Prostate gland (tissue), 2 donors: ENCODE measurements around the gene CBL.

Experiments used
- POLR2AphosphoS5 ChIP-seq: sonication (generic); formaldehyde crosslinking; IDR thresholded peaks from one replicate; pipeline ENCODE4 v1.6.1; 2017; ENCODE audit warnings: antibody characterized with exemption
- TF ChIP-seq, protein P1 (sequence below), 4 experiments: fragments of 200-600 bp in 2 of 4; fragments of 450-650 bp in 2 of 4; sonication (generic) in 2 of 4; IDR thresholded peaks; 1 replicate in 3 of 4; 2 replicates in 1 of 4; pipeline ENCODE4 v1.5.1; 2016 to 2019; ENCODE audit warnings: antibody characterized with exemption in 4 of 4, mild to moderate bottlenecking in 2 of 4, moderate library complexity in 2 of 4

DNA sequence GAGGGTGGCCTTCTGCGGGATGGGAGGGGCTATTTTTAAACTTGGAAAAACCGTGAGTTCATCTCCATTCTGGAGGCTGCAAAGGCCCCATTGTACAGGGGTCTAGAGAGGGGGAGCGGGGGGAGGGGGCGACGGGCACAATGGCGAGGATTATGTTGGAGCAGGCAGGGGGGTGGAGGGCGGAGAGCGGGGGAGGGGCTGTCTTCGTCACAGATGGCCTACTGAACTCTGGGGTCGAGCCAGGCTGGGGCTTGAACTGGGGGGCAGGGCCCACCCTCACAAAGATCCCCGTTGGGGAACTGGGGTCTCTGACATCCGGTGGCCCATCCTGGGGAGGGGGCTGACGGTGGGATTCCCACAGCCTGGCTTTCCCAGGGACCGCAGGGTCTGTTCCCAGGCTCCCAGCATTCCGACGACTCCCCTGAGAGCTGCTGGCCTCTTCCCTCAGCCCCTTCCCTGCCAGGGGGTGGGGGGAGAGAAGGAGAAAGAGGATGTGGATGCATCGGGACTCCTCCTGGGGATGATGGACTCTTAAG, 114.2 kb downstream of the CBL start:
- TF ChIP-seq, protein P1, sequence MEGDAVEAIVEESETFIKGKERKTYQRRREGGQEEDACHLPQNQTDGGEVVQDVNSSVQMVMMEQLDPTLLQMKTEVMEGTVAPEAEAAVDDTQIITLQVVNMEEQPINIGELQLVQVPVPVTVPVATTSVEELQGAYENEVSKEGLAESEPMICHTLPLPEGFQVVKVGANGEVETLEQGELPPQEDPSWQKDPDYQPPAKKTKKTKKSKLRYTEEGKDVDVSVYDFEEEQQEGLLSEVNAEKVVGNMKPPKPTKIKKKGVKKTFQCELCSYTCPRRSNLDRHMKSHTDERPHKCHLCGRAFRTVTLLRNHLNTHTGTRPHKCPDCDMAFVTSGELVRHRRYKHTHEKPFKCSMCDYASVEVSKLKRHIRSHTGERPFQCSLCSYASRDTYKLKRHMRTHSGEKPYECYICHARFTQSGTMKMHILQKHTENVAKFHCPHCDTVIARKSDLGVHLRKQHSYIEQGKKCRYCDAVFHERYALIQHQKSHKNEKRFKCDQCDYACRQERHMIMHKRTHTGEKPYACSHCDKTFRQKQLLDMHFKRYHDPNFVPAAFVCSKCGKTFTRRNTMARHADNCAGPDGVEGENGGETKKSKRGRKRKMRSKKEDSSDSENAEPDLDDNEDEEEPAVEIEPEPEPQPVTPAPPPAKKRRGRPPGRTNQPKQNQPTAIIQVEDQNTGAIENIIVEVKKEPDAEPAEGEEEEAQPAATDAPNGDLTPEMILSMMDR (IDR thresholded peaks at IDR 0.05), result no peak
- no peak for TF ChIP-seq POLR2AphosphoS5
